ENCODE data around the gene FGF12.

- TF ChIP-seq, protein P1, sequence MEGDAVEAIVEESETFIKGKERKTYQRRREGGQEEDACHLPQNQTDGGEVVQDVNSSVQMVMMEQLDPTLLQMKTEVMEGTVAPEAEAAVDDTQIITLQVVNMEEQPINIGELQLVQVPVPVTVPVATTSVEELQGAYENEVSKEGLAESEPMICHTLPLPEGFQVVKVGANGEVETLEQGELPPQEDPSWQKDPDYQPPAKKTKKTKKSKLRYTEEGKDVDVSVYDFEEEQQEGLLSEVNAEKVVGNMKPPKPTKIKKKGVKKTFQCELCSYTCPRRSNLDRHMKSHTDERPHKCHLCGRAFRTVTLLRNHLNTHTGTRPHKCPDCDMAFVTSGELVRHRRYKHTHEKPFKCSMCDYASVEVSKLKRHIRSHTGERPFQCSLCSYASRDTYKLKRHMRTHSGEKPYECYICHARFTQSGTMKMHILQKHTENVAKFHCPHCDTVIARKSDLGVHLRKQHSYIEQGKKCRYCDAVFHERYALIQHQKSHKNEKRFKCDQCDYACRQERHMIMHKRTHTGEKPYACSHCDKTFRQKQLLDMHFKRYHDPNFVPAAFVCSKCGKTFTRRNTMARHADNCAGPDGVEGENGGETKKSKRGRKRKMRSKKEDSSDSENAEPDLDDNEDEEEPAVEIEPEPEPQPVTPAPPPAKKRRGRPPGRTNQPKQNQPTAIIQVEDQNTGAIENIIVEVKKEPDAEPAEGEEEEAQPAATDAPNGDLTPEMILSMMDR (IDR thresholded peaks at IDR 0.05; ENCODE audit: insufficient read depth, low read length, poor library complexity, severe bottlenecking): no peak
- TF ChIP-seq EZH2phosphoT487 (conservative IDR thresholded peaks at IDR 0.05; ENCODE audit: low read length): no peak
Measured at GRCh38 chr3:192273697-192274010, 453.7 kb downstream of the FGF12 start.

Data from SU-DHL-6 (cell line).